Suprapubic skin (tissue), 4 donors: ENCODE results near the gene ULBP2. TPM values are rescaled to one million over a fixed set of nuclear protein-coding genes. Genes with fewer than 3 reads are reported as not detected.
"Not testable (repeated sequence)": the region's sequence is repeated elsewhere in the genome, so short reads cannot be mapped to it uniquely, and the experiment has no call there.

Source experiments
- DNase-seq, 2 donors: peaks; one replicate each; pipeline ENCODE4 v3.0.0-alpha.2; 2019; ENCODE audit warnings: low spot score in 2 of 2
- H3K27ac ChIP-seq: fragments of 200-600 bp; sonication (generic); one replicate; pipeline ENCODE4 v1.5.1; 2019
- H3K27me3 ChIP-seq: fragments of 200-600 bp; sonication (generic); one replicate; pipeline ENCODE4 v1.5.1; 2019
- H3K36me3 ChIP-seq: fragments of 200-600 bp; sonication (generic); one replicate; pipeline ENCODE4 v1.5.1; 2019
- H3K4me1 ChIP-seq: fragments of 200-600 bp; sonication (generic); one replicate; pipeline ENCODE4 v1.5.1; 2019
- H3K4me3 ChIP-seq: fragments of 200-600 bp; sonication (generic); one replicate; pipeline ENCODE4 v1.5.1; 2019; ENCODE audit warnings: mild to moderate bottlenecking
- H3K9me3 ChIP-seq: fragments of 200-600 bp; sonication (generic); one replicate; pipeline ENCODE4 v1.5.1; 2019
- CTCF ChIP-seq, 2 donors: fragments of 200-600 bp in 1 of 2; fragments of 450-650 bp in 1 of 2; sonication (generic) in 1 of 2; IDR thresholded peaks; one replicate each; pipeline ENCODE4 v1.5.1; 2016 to 2019; ENCODE audit warnings: antibody characterized with exemption in 2 of 2, mild to moderate bottlenecking in 1 of 2, moderate library complexity in 1 of 2
- EP300 ChIP-seq: sonication (generic); formaldehyde crosslinking; IDR thresholded peaks from one replicate; pipeline ENCODE4 v1.6.1; 2017; ENCODE audit warnings: antibody characterized with exemption
- POLR2A ChIP-seq, 2 donors: fragments of 450-650 bp; IDR thresholded peaks; one replicate each; pipeline ENCODE4 v1.6.1; 2017; ENCODE audit warnings: antibody characterized with exemption in 2 of 2, mild to moderate bottlenecking in 2 of 2, moderate library complexity in 2 of 2
- POLR2AphosphoS5 ChIP-seq, 3 donors: sonication (generic); formaldehyde crosslinking; IDR thresholded peaks; one replicate each; pipeline ENCODE4 v1.6.1; 2017; ENCODE audit warnings: antibody characterized with exemption in 3 of 3
- WGBS: methylation state at CpG from one replicate; pipeline ENCODE4 v1.1.5; 2018; 5-methylcytosine and 5-hydroxymethylcytosine counted together
- total RNA-seq, 4 donors: library from RNA; depleted of rRNA; stranded (reverse); fragments of >200 nt; gene quantifications; one replicate each; pipeline ENCODE4 v1.1.0, GENCODE V29; 2016

The ULBP2 gene
- total RNA-seq, 4 donors from 2014 or later: 0.76 to 0.95 TPM; not detected in 2

- DNase-seq: peak; percentile 92 to 95
- no peaks in the 10 kb centered on the region for H3K36me3 ChIP-seq
- no peaks in the 10 kb centered on the region for H3K9me3 ChIP-seq
- peak within 1 kb of the TSS; percentile 54 for H3K4me3 ChIP-seq
- H3K27me3 ChIP-seq: peaks cover 93% of the 10 kb centered on the region
- 1% methylated on average over 25 of the region's 69 CpGs for WGBS
- H3K4me1 ChIP-seq: peaks cover 24% of the 10 kb centered on the region
- no peak within 1 kb of the TSS for H3K27ac ChIP-seq
- TF ChIP-seq EP300 (no peak), POLR2A (IDR thresholded peaks at IDR 0.05) (no peak), CTCF (IDR thresholded peaks at IDR 0.05) (no peak), POLR2AphosphoS5 (IDR thresholded peaks at IDR 0.05) (no peak)
Observed at GRCh38 chr6:149963462-149964307, 21.9 kb downstream of the ULBP2 start, which contains the start of gene ULBP1. ULBP1 (plus strand) TSS chr6:149963943; CDS start chr6:149964050, 107 bp downstream.

DNA sequence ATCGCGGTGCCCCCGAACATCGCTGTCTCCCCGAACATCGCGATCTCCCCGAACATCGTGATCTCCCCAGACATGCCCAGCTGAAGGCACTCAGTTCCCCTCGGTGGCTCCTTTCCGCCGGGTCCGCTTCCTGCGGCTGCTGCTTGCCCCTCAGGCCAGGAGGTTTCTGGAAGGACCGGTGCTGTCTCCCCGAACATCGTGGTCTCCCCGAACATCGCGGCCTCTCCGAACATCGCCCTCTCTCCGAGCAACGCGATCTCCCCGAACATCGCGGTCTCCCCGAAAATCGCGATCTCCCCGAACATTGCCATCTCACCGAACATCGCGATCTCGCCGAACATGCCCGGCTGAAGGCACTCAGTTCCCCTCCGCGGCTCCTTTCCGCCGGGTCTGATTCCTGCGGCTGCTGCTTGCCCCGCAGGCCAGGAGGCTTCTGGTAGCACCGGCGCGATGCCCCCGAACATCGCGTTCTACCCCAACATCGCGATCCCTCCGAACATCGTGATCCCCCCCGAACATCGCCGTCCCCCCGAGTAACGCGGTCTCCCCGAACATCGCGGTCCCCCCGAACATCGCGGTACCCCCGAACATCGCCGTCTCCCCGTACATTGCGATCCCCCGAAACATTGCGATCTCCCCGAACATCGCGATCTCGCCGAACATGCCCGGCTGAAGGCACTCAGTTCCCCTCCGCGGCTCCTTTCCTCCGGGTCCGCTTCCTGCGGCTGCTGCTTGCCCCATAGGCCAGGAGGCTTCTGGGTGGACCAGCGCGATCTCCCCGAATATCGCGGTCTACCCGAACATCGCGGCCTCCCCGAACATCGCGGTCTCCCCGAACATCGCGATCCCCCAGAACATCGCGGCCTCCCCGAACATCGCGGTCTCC, 22.7 kb downstream of the ULBP2 start:
- Histone ChIP-seq H3K9me3 (no peaks in the 10 kb centered on the region), H3K4me3 (peak overlapping the region; percentile 54), H3K27me3 (peaks cover 86% of the 10 kb centered on the region), H3K27ac (no peak overlapping the region), H3K4me1 (peaks cover 24% of the 10 kb centered on the region), H3K36me3 (no peaks in the 10 kb centered on the region)
- 1% methylated on average over 45 of the region's 103 CpGs for WGBS
- no peak for TF ChIP-seq POLR2A (IDR thresholded peaks at IDR 0.05)
- no peak for TF ChIP-seq POLR2AphosphoS5 (IDR thresholded peaks at IDR 0.05)
- TF ChIP-seq EP300: no peak
- no peak for TF ChIP-seq CTCF (IDR thresholded peaks at IDR 0.05)
- DNase-seq: peak in 1 of 2 donors; percentile 77

GRCh38 chr6:149965194-149966020, 23.6 kb downstream of the ULBP2 start:
- Histone ChIP-seq H3K4me3 (peak overlapping the region; percentile 54), H3K27ac (no peak overlapping the region), H3K4me1 (peaks cover 24% of the 10 kb centered on the region), H3K27me3 (peaks cover 86% of the 10 kb centered on the region), H3K36me3 (no peaks in the 10 kb centered on the region), H3K9me3 (no peaks in the 10 kb centered on the region)
- DNase-seq: peak in 1 of 2 donors; percentile 78
- WGBS: 20% methylated on average over 38 of the region's 38 CpGs
- TF ChIP-seq CTCF (IDR thresholded peaks at IDR 0.05) (no peak), POLR2AphosphoS5 (IDR thresholded peaks at IDR 0.05) (no peak), EP300 (no peak), POLR2A (IDR thresholded peaks at IDR 0.05) (no peak)

GRCh38 chr6:149966319-149966718, 24.5 kb downstream of the ULBP2 start:
- H3K36me3 ChIP-seq, H3K4me3 ChIP-seq, H3K9me3 ChIP-seq, H3K27ac ChIP-seq: not testable (repeated sequence)
- H3K4me1 ChIP-seq: peaks cover 24% of the 10 kb centered on the region
- peak in 1 of 2 donors; percentile 43 for DNase-seq
- H3K27me3 ChIP-seq: peaks cover 86% of the 10 kb centered on the region
- 100% methylated on average over 1 of the region's 2 CpGs for WGBS

DNA sequence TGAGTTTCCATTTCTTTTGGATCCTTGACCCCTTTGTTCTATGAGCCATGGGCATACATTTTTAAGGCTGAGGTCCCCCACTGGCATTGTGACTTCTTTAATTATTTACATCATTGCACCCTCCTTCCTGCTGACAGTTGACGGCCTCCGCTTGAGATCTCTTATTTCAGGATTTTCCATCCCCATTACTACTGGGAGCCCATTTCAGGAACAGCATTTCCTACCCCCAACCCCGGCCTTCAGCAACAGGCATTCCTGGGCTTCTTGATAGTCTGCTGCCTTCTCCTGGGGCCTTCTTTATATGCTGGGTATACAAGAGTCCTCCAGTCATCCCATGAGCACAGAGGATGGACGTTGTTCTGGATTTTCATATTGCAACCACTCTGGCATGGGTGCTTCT, 25.8 kb downstream of the ULBP2 start:
- no peak for DNase-seq
- WGBS: 80% methylated on average over 4 of the region's 4 CpGs
- H3K4me1 ChIP-seq: peaks cover 24% of the 10 kb centered on the region
- H3K27me3 ChIP-seq: peaks cover 80% of the 10 kb centered on the region
- H3K9me3 ChIP-seq: no peaks in the 10 kb centered on the region
- no peak overlapping the region for H3K4me3 ChIP-seq
- H3K27ac ChIP-seq: no peak overlapping the region
- TF ChIP-seq POLR2AphosphoS5 (IDR thresholded peaks at IDR 0.05) (no peak), CTCF (IDR thresholded peaks at IDR 0.05) (no peak), POLR2A (IDR thresholded peaks at IDR 0.05) (no peak), EP300 (no peak)
- no peaks in the 10 kb centered on the region for H3K36me3 ChIP-seq

- H3K36me3 ChIP-seq, H3K9me3 ChIP-seq, H3K27ac ChIP-seq, DNase-seq, H3K4me3 ChIP-seq: not testable (repeated sequence)
- Histone ChIP-seq H3K27me3 (peaks cover 76% of the 10 kb centered on the region), H3K4me1 (peaks cover 24% of the 10 kb centered on the region)
- 65% methylated on average over 2 of the region's 2 CpGs for WGBS
Observed at GRCh38 chr6:149967999-149968398, 26.2 kb downstream of the ULBP2 start.

GRCh38 chr6:149968909-149969308, 27.1 kb downstream of the ULBP2 start:
- H3K36me3 ChIP-seq, H3K9me3 ChIP-seq, H3K4me3 ChIP-seq, H3K27ac ChIP-seq: not testable (repeated sequence)
- DNase-seq: peak in 1 of 2 donors; percentile 54
- peaks cover 15% of the 10 kb centered on the region for H3K4me1 ChIP-seq
- 89% methylated on average over 2 of the region's 2 CpGs for WGBS
- peaks cover 71% of the 10 kb centered on the region for H3K27me3 ChIP-seq
